ENCODE measurements around the gene CMKLR1.

CMKLR1 gene

DNA sequence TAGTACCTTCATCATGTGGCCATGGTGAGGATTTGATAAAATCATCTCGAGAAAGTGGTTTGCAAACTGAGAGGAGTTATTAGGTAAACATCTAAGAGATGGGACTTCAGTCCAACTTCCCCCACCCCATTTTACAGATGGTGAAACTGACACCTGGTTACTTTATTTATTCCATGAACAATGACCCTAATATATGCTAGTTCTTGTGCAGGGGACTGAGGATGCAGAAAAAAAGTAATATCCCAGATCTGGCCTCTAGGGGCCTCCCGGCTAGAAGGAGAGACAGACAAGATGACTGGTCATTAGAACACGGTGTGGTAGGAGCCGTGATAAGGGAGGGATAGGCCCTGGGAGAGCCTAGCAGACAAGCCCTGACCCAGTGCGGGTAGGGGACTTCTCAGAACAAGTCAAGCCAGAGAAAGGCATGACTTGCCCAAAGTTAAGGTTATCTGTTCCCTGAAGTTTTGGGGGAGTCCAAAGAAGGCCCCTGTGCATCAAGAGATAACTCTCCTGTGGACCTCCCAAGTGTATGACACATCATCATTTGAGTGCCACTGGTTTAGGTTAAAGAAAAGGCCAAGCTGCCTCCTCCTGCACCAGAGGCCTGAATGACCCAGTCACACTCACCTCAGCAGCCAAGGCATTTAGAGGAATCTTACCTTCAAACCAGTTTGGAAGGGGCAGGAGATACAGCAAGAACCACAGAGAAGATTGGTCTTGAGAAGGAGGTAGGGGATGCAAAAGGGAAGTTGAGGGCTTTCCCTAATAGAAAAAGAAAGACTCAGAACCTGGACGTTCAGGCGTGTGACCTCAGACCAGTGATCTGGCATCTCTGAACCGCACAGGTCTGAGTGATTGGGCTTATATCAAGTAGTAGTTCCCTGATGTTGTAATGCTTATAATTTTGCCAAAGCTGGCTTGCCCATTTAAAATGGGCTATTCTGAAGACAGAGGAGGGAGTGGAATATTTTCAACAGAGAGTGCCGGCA, 1.6 kb downstream of the CMKLR1 start:
- in situ Hi-C loops (cut with MboI; ENCODE audit: low sequenced_read_pairs) = no loop called here

DNA sequence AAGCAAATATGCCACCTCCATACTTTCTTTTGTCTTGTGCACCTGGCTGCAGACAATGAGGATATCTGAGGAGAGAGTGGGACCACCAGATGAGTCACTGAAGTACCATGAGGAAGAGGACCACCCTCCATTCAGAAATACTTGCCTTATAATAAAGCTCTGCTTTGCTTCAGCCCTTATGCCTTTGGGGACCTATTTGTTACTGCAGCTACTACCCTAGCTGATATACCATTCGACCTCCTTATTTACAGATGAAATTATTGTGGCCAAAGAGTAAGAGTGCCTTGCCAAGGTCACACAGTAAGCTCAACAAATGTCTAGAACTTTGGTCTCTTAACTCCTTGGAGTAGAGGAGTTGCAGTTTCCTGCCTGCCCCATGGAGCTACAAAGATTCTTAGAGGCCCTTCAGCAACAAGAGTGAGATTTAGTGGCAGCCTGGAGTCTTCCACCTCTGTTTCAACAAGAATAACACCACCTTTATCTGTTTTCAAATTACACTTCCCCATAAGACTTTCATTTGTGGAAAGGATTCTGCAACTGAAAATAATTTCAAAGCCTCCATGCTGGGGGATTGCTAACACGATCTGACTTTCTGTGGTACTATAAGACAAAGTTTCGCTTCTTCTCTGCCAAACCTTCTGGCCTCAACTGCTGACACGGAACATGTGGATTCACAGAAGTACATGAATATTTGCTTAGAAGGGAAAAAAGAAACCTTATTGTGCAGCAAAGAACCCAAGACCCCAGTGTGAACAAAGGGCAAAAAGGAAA, 3.6 kb downstream of the CMKLR1 start:
- in situ Hi-C loops (cut with MboI; ENCODE audit: low sequenced_read_pairs) = no loop called here

DNA sequence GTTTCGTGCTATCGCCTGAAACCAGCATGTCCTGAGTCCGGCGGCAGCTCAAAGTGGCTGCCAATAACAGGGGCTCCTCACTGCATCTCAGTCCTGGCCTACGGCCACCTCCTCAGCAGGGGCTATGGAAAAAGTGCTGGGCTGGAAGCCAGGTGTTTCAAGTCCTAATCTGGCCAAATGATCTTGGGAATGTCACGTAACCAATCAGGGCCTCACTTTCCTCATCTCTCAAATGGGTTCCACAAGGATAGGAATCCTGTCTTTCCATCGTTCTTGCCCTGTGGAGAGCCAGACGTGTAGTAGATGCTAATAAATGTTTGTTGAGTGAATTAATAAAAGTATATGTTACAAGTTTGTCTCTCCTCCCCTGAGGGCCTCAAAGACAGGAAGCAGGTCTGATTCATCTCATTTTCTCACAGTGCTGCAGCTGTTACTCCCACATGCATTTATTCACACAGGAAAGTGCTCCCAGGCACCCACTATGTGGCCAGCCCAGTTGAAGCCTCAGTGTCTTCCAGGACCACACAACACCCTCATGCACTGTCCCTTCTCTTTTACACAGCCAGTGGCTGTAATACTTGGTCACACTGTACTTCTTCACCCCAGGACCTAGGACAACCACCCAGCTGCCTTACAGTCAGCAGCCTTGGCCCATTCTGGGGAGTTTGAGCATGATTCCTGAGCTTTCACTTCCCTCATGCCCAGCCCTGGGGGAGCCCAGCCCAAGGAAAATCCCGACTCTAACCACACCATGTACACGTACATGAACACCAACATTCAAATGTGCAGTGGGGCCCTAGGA, 5.0 kb downstream of the CMKLR1 start:
- in situ Hi-C loops (cut with MboI; ENCODE audit: low sequenced_read_pairs) = no loop called here

DNA sequence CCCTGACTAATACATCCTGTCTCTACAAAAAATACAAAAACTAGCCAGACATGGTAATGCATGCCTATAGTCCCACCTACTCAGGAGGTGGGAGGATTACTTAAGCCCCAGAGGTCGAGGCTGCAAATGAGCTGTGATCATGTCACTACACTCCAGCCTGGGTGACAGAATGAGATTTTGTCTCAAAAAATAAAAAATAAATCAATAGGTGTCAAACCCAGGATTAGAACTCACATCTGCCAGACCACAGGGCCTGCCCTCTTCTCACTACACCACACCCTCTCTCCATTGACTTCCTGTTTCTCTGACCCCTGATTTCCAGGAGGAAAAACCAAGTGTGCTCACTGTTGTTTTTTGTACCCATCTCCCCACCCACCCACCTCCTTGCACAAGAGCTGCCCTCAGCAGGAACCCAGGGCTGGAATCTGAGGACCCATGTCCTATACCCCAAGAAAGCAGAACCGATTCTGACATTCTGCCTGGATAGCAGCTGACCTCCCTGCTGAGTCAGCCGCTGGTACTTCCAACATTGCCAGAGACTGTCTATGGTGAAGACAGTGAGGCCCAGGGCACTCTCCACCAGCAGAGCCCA, 6.2 kb downstream of the CMKLR1 start:
- in situ Hi-C loops (cut with MboI; ENCODE audit: low sequenced_read_pairs) = no loop called here

DNA sequence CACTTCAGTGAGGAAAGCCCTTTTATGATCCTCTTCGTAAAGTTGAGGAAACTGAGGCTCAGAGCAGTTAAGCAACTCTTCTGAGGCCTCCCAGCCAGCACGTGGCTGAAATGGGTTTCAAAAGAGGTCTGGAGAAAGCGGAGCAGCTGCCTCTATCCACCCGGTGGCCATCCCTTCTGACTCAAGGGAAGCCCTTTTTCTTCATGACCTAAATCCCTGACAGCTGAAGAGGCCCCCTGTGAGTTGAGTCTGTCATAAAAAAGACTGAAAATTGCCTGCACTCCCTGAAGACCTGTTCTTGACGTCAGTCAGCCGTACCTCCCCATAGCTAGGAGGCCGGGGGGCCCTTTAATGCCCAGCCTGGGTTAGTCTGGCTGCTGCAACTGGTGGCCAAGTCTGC, 10.7 kb downstream of the CMKLR1 start:
- in situ Hi-C loops (cut with MboI; ENCODE audit: low sequenced_read_pairs) = no loop called here

DNA sequence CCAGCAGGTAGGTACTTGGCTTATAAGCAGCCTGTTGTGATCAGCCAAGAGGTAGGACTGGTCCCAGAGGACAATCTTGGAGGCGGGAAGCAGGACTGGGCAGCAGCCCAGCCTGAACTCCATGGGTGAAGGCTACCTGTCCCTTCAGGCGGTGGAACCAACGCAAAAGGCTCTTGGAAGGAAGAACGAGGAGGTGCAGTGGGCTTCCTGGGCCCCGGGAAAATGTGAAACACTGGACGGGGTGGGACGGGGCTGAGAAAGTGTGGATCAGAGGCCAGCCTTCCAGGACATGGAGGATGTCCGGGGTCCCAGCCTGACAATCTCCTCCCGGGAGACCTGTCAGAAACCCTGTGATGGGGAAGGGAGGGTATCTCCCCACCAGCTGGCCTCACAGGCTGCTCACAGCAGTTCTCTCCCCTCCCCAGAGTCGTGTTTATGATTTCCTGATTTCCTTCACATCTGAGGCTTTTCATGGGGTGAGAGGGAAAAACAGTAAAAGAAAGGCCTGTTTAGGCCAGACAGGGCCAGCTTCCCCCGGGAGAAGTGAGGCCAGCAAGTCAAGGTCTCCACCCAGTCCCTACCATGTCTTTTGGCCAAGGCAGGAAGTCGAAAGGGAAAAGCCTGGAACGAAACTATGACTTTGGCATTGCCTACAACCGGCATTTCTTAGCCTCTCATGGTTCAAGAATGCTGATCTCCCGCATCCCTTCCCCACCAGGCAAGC, 11.3 kb downstream of the CMKLR1 start:
- in situ Hi-C loops (cut with MboI; ENCODE audit: low sequenced_read_pairs) = no loop called here

DNA sequence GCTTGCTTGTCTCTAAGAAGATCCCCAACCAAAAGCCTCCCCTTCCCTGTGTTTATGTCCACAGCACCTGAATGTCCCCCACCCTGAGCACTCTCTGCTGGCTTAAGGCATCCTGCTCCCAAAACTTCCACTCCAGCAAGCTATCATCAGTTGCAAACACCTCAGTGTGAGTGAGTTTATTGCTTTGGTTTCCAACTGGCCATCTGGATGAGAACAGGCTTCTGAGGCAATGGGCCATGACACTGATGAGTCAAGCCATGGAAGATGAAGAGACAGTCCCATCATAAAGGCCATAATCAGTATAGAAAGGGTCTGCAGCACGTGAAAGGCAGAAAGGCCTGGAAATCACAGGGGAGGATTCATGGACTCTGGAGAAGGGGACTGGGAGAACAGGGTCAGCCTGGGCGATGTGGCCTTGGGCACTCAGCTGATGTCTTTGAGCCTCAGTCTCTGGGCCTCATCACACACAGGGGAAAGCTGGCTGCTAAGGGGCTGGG, 12.8 kb downstream of the CMKLR1 start:
- in situ Hi-C loops (cut with MboI; ENCODE audit: low sequenced_read_pairs) = no loop called here

DNA sequence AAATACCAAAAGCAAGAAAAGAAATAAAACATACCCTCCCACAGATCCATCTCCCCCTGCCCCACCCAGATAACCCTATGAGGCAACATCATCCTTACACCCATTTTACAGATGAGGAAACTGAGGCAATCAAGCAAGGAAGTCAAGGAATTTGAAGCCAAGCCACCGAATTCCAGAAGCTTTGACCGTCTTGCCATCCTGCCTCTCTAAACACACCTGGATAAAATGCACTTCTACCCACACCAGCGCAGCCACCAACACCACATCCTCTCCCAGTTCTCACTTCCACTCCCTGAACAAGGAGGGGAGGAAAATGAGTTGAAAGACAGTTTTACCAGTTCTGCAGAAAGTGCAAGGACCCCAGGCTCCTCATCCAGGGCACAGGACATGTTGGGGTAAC, 13.6 kb downstream of the CMKLR1 start:
- in situ Hi-C loops (cut with MboI; ENCODE audit: low sequenced_read_pairs) = no loop called here

DNA sequence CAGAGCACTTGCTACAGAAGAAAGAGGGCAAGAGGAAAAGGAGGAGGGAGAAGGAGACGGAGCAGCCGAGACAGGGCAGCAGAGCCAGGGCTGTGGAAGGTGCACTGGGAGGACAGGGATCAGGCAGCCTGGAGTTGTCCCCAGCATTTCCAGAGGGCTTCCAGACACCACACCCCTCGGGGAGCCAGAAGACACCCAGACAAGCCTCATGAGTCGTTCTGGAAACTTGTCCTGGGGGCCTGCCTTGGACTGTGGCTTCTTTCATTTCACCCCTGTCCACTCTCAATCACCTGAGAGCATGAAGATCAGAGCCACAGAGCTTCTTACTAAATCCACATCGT, 14.1 kb downstream of the CMKLR1 start:
- in situ Hi-C loops (cut with MboI; ENCODE audit: low sequenced_read_pairs) = no loop called here

DNA sequence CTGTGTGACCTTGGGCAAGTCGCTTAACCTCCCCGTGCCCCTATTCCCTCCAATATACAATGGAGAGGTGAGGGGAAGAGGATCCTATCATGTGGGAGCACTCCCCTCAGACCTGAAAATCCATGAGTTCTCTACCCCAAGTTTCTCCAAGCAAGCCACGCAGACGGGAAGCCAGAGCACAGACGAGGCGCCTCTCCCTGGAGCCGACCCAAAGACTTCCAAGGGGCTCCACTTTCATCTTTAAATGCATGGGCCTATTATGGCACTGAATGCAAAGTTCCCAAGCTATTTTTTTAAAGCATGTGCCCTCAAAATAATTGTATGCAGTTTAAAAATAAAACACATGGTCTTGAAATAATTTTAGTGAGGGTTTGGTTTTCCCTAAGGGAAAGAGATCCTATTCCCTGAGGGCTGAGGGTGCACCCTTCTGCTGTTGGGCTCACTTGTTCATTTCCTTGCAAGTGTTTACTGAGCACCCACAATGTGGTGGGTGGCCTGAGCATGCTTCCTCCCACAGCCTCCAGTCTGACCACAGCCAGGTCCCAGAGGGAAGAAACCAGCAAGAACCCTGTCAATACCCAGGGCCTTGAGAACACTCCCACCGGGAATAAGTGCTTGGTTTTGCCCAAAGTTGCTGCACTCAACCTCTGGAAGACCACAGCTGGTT, 14.6 kb downstream of the CMKLR1 start:
- in situ Hi-C loops (cut with MboI; ENCODE audit: low sequenced_read_pairs) = no loop called here

DNA sequence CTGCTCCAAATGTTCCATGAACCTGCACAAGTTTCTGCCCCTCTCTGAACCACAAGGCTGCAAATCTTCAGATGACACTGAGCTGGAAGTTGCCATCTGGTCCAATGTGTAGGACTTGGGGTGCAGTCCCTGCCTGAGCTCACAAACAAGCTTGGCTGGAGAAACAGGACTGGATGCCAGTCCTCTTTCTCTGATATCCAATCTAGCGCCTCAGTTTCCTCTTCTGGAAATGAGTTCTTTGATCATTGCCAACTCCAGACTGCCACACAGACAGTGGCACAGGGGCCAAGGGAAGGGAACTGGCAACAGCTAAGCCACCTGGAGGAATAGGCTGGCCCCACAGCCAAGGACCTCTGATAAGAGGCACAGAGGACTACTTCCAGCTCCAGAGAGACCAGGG, 15.5 kb downstream of the CMKLR1 start:
- in situ Hi-C loops (cut with MboI; ENCODE audit: low sequenced_read_pairs) = no loop called here

DNA sequence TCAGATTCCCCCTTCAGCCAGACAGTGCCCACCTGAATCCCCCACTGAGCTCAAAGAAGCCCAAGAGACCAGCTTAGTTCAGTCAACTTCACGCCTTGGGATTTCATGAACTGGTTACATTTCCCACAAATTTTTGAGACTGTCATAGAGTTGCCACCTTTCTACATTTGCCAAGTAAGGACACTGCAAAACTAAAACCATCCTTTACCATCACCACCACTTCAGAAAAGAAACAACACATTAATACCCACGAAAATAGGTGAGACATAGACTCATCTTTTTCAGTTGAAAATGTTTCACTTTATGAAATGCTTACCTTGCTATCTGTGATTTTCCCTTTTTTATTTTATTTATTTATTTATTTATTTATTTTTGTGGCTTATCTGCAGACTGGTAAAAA, 16.1 kb downstream of the CMKLR1 start:
- in situ Hi-C loops (cut with MboI; ENCODE audit: low sequenced_read_pairs) = no loop called here

DNA sequence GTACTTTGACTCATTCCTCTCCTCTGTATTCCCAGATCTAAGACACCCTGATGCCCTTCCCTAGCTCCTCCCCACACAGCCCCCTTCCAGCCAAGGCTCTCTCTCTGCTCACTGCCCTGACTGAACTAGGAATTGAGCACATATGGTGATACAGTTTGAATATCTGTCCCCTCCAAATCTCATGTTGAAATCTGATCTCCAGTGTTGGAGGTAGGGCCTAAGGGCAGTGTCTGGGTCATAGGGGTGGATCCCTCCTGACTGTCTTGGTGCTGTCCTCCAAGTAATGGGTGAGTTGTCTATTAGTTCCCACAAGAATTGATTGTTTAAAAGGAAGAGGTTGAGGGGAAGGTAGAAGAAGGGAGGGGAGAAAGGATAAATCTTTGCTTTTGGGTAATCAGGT, 17.4 kb downstream of the CMKLR1 start:
- in situ Hi-C loops (cut with MboI; ENCODE audit: low sequenced_read_pairs) = no loop called here

DNA sequence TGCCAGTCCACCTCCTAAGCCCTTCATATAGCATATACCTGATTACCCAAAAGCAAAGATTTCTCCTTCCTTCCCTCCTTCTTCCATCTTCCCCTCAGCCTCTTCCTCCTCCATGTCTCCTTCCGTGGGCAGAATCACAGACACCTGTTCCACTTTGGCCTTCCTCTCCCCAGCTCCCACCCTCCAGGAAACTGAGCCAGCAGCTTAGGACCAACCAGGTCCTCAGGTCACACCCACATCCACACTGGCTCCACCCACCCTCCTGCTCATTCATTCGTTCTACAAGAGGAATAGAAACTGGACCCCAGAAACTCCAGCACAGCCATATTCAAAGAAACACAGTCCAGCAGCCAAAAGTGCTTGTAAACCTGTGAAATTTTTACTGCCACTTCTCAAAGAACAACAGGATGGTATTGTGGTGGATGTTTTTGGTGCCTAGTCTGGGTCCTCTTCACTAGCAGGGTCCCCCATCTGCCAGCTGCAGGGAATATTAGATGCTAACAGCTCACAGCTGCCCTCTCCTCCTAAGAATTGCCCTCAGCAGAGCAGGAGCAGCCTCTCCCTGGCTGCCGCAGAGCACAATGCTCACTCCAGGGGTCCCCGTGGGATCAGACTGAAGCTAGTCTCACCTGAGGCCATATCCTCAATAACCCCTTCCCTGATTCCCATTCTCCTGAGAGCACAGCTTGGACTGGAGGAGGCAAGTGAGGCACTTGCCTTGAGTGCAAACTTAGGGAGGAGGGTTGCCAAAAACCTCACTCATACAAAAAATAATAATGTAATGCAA, 18.4 kb downstream of the CMKLR1 start:
- in situ Hi-C loops (cut with MboI; ENCODE audit: low sequenced_read_pairs) = no loop called here

DNA sequence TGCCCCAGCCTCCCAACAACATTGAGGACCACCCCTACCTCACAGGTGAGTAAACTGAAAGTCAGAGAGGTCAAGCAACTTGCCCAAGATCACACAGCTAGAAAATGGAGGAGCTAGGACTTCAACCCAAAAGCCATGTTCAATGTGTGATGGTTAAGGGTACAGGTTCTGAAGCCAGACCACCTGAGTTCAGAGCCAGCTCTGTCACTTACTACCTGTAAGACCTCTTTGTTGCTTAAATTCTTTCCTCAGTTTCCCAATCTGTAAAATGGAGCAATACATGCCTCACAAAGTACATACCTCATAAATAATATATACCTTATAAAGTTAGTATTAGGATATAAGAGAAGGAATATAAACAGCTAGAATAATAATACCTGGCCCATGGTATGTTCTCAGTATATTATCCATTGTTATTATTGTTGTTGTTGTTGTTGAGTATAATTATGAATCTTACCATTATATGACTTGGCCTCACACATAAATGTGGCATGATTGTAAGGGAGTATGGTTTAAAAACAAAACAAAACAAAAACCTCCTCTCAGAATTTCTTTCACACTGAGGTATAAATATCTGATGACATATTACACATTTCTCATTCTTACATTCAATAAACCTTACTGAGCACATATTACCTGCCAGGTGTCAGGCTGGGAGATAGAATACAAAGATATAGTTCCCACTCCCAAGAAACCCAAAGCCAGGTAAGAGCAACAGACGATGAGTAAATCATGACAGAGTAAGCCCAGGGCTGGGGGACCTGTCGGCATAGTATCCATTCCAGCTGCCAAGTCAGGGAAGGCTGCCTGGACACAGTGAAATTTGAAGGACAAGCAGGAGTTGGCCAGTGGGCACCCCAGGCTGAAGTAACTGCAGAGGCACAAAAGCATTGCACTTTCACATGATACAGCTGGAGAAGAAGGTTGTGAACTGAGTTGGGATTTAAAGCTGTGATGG, 19.6 kb downstream of the CMKLR1 start:
- in situ Hi-C loops (cut with MboI; ENCODE audit: low sequenced_read_pairs) = no loop called here

DNA sequence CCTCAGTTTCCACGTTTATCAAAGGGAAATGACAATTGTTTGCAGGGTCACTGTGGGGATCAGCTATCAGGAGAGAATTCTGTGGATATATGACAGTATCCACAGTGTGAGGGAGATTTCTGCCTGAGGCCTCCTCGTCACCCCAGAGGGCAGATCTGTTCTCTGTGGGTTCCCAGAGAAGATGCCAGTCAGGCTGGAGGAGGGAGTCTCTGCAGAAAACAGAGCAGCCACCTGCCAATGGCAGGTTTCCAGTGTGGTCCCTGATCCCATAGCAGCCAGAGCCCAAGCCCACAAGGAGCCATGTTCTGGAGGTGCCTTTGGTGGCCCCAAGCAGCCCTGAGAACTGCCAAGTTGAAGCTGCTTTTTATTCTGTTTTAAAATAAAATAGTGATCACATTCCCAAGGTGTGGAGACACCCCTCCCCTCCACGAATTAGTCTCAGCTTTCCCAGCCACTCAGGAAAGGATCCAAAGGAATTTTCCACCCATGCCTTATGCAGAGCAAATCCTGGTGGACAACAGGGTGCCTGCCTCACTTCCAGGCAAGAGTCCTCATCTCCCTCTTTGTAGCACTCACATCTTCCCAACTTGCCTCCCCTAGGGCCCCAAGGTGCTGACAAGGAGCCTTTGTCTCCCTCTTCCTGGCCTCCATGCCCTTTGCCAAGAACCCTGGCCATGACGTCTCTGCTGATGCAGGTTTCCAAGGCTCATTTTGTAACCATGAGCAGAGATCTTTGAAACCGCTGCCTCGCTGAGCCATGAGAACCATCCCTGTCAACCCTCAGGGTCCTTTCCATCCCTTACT, 20.4 kb downstream of the CMKLR1 start:
- in situ Hi-C loops (cut with MboI; ENCODE audit: low sequenced_read_pairs) = no loop called here
